ENCODE data around the gene ZNF236. TPM values are rescaled to one million over a fixed set of nuclear protein-coding genes. Genes with fewer than 3 reads are reported as not detected.
"Not testable (repeated sequence)": the region's sequence is repeated elsewhere in the genome, so short reads cannot be mapped to it uniquely, and the experiment has no call there.

The ZNF236 gene
- total RNA-seq, 2 experiments from 2014 or later: 14.4 to 15.6 TPM

- Mint-ChIP-seq H3K4me1 (ENCODE audit: low read depth) (peaks cover 11% of the 10 kb centered on the region), H3K36me3 (no peaks in the 10 kb centered on the region), H3K27me3 (peaks cover 7% of the 10 kb centered on the region), H3K27ac (no peak overlapping the region), H3K9me3 (no peaks in the 10 kb centered on the region), H3K4me3 (no peak overlapping the region)
- intact Hi-C loops (cut with micrococcal nuclease): loop anchor here (1.0 to 10.0 kb wide), 7 partner anchors 17 to 898 kb away; partner anchors contain the start of gene ZNF516
- CTCF ChIA-PET: interaction anchor here (0.7 to 4.4 kb wide), 35 partner anchors 9 to 847 kb away, joined by 3 to 119 read pairs (median 6); no protein-coding TSS in a partner anchor
- peak; percentile 85 for DNase-seq
- POLR2A ChIA-PET: interaction anchor here (1.2 kb wide), 1 partner anchor 17 kb away, joined by 4 read pairs; no protein-coding TSS in a partner anchor
Observed at GRCh38 chr18:76803814-76804213, 18.5 kb upstream of the ZNF236 start.

DNA sequence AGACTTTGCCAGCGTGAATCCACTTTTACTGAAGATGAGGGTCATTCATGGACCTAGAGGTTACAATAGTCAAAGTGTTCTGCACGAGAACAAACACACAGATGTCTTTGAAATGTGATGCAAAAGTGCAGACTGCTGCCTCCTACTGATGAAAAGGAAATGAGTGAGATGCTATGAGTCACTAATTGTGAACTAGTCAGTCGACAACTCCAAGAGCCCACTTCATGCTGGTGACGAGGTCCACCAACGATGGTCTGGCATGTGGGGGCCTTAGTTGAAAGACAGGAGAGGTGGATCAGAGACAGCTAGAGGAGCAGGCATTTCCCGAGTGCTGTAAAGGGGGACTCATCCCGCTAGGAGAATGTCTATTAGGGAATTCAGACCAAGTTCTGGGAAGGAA lies 17.1 kb upstream of the ZNF236 start:
- H3K27me3 Mint-ChIP-seq: peaks cover 5% of the 10 kb centered on the region
- H3K4me1 Mint-ChIP-seq (ENCODE audit: low read depth): peaks cover 11% of the 10 kb centered on the region
- H3K4me3 Mint-ChIP-seq: no peak overlapping the region
- no peak for DNase-seq
- CTCF ChIA-PET: interaction anchor here (1.2 kb wide), 1 partner anchor 19 kb away, joined by 3 read pairs; no protein-coding TSS in a partner anchor
- no peaks in the 10 kb centered on the region for H3K9me3 Mint-ChIP-seq
- intact Hi-C loops (cut with micrococcal nuclease): loop anchor here (10.0 kb wide), 1 partner anchor 310 kb away; the partner anchor contains the start of gene ZNF516
- peaks cover 2% of the 10 kb centered on the region for H3K36me3 Mint-ChIP-seq
- POLR2A ChIA-PET: no interaction called here
- H3K27ac Mint-ChIP-seq: no peak overlapping the region

- H3K27me3 Mint-ChIP-seq: peaks cover 5% of the 10 kb centered on the region
- ChIA-PET CTCF (interaction anchor here (1.0 to 1.3 kb wide), 2 partner anchors 13 to 177 kb away, joined by 3 to 4 read pairs; no protein-coding TSS in a partner anchor), POLR2A (no interaction called here)
- peaks cover 11% of the 10 kb centered on the region for H3K4me1 Mint-ChIP-seq (ENCODE audit: low read depth)
- H3K9me3 Mint-ChIP-seq: no peaks in the 10 kb centered on the region
- no peak for DNase-seq
- no peak overlapping the region for H3K4me3 Mint-ChIP-seq
- intact Hi-C loops (cut with micrococcal nuclease): loop anchor here (10.0 kb wide), 1 partner anchor 312 kb away; the partner anchor contains the start of gene ZNF516
- H3K27ac Mint-ChIP-seq: no peak overlapping the region
- peaks cover 2% of the 10 kb centered on the region for H3K36me3 Mint-ChIP-seq
Observed at GRCh38 chr18:76806301-76806700, 16.1 kb upstream of the ZNF236 start.

DNA sequence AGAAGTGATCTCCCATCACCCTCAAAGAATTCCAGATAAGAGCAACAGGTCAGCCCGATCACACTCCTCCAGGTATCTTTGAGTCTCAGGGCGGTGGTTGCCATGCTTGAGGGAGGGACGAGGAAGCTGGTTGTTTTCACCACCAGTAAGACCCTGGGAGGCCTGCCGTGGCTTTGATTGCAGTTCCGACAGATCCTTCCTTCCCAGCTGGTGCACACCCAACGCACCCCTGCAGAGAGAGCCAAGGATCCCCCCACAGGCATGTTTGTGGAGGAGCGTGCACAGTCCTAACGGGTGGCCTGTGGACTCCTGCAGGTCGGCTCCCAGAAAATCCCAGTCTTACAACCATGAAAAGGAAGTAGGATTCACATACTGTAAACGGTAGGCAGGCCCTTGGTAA lies 13.8 kb upstream of the ZNF236 start:
- intact Hi-C loops (cut with micrococcal nuclease): loop anchor here (10.0 kb wide), 1 partner anchor 314 kb away; the partner anchor contains the start of gene ZNF516
- no peak for DNase-seq
- Mint-ChIP-seq H3K36me3 (peaks cover 2% of the 10 kb centered on the region), H3K27me3 (no peaks in the 10 kb centered on the region), H3K4me1 (ENCODE audit: low read depth) (peaks cover 7% of the 10 kb centered on the region), H3K9me3 (no peaks in the 10 kb centered on the region), H3K27ac (no peak overlapping the region), H3K4me3 (no peak overlapping the region)
- CTCF ChIA-PET: interaction anchor here (0.7 to 1.6 kb wide), 2 partner anchors 12 to 402 kb away, joined by 3 to 5 read pairs; no protein-coding TSS in a partner anchor
- POLR2A ChIA-PET: no interaction called here

DNA sequence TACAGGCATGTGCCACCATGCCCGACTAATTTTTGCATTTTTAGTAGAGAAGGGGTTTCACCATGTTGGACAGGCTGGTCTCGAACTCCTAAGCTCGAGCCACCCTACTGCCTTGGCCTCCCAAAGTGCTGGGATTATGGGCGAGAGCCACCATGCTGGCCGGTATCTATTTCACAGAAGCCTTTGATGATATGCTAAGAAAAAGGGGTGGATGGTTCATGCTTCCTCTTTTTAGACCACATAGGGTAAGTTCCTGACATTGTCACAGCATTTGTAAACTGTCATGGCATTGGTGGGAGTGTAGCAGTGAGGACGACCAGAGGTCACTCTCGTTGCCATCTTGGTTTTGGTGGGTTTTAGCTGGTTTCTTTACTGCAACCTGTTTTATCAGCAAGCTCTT lies 10.8 kb upstream of the ZNF236 start:
- CTCF ChIA-PET: interaction anchor here (1.1 to 4.0 kb wide), 2 partner anchors 9 to 10 kb away, joined by 4 to 29 read pairs; no protein-coding TSS in a partner anchor
- H3K9me3 Mint-ChIP-seq; H3K4me1 Mint-ChIP-seq (ENCODE audit: low read depth); DNase-seq; H3K27ac Mint-ChIP-seq; intact Hi-C loops (cut with micrococcal nuclease); H3K27me3 Mint-ChIP-seq; H3K4me3 Mint-ChIP-seq: not testable (repeated sequence)
- peaks cover 11% of the 10 kb centered on the region for H3K36me3 Mint-ChIP-seq
- POLR2A ChIA-PET: interaction anchor here (1.0 kb wide), 1 partner anchor 10 kb away, joined by 3 read pairs; no protein-coding TSS in a partner anchor

DNA sequence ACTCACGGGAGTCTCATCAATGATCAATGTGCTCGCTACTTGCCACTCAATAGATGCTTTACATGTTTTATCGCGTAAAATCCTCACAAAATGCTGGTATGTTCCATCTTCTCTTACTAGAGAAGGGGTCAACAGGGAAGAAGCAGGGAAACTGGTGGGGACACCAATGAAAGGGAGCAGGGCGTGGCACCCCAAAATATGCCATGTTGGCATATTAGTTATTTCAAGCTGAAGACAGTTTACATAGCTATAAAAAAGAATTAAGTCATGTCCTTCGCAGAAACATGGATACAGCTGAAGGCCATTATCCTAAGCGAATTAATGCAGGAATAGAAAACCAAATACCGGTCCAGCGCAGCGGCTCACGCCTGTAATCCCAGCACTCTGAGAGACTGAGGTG lies 8.1 kb upstream of the ZNF236 start:
- H3K4me1 Mint-ChIP-seq (ENCODE audit: low read depth): peaks cover 12% of the 10 kb centered on the region
- intact Hi-C loops (cut with micrococcal nuclease): no loop called here
- no peaks in the 10 kb centered on the region for H3K9me3 Mint-ChIP-seq
- H3K27ac Mint-ChIP-seq: no peak overlapping the region
- peaks cover 14% of the 10 kb centered on the region for H3K36me3 Mint-ChIP-seq
- H3K27me3 Mint-ChIP-seq: no peaks in the 10 kb centered on the region
- ChIA-PET POLR2A (no interaction called here), CTCF (interaction anchor here (4.0 kb wide), 1 partner anchor 12 kb away, joined by 29 read pairs; no protein-coding TSS in a partner anchor)
- no peak overlapping the region for H3K4me3 Mint-ChIP-seq
- no peak for DNase-seq

DNA sequence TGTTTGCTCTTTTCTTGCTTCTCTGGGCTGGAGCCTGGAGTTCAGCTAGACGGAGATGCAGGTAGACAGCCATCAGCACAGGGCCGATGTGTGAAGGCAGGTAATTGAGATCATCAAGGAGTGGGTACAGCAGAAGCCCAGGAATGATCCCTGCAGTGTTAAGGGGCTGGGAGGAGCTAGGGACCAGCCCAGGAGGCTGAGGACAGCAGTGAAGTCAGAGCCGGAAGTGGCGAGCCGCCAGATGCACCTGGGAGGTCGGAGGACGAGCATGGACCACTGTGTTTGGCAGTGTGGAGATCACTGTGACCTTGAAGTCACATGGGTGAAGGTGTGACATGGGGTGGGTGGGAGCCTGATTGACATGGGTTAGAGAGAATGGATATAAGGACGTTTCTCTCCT lies 6.2 kb upstream of the ZNF236 start:
- intact Hi-C loops (cut with micrococcal nuclease): no loop called here
- DNase-seq: no peak
- H3K9me3 Mint-ChIP-seq: no peaks in the 10 kb centered on the region
- H3K27ac Mint-ChIP-seq: no peak overlapping the region
- H3K4me3 Mint-ChIP-seq: no peak overlapping the region
- H3K36me3 Mint-ChIP-seq: peaks cover 18% of the 10 kb centered on the region
- peaks cover 26% of the 10 kb centered on the region for H3K4me1 Mint-ChIP-seq (ENCODE audit: low read depth)
- POLR2A ChIA-PET: no interaction called here
- no peaks in the 10 kb centered on the region for H3K27me3 Mint-ChIP-seq
- CTCF ChIA-PET: interaction anchor here (1.4 kb wide), 1 partner anchor 14 kb away, joined by 3 read pairs; no protein-coding TSS in a partner anchor

DNA sequence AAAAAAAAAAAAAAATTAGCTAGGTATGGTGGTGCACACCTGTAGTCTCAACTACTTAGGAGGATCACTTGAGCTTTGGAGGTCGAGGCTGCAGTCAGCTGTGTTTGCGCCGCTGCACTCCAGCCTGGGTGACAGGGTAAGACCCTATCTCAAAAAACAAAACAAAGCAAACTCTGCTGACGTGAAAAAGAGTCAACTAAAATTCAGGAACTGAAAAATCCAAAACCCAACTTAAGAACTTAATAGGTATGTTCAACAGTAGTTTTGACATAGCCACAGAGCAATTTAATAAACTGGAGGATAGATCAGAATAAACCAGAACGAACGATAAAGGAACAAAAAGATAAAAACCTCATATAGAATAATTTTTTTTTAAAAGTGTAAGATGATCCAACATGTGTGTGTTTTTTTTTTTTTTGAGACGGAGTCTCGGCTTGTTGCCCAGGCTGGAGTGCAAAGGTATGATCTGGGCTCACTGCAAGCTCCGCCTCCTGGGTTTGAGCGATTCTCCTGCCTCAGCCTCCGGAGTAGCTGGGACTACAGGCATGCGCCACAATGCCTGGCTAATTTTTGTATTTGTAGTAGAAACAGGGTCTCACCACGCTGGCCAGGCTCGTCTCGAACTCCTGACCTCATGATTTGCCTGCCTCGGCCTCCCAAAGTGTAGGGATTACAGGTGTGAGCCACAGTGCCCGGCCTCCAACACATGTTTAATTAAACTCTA lies 4.3 kb upstream of the ZNF236 start:
- CTCF ChIA-PET: no interaction called here
- H3K4me1 Mint-ChIP-seq (ENCODE audit: low read depth): peaks cover 26% of the 10 kb centered on the region

DNA sequence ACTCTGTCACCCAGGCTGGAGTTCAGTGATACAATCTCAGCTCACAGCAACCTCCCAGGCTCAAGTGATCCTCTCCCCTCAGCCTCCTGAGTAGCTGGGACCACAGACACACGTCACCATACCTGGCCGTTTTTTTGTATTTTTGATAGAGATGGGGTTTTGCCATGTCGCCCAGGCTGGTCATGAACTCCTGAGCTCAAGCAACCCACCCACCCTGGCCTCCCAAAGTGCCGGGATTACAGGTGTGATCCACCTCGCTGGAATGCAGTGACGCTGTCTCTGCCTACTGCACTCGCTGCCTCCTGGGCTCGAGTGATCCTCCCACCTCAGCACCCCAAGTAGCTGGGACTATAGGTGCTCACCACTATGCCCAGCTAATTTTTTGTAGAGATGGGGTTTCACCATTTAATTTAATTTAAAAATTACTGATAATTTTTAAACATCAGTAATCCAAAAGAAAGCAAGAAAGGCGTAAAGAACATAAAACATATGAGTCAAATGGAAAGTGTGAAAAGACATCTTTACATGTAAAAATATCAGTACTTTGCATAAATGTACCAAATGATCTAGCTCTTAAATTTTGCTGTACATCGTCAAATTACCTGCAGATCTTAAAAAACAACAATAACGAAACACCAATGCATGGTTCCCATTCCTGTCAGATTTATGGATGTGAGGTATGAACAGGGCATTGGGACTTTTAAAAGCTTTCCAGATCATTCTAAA lies 2.8 kb upstream of the ZNF236 start:
- POLR2A ChIA-PET: interaction anchor here (0.6 kb wide), 1 partner anchor 164 kb away, joined by 3 read pairs; no protein-coding TSS in a partner anchor
- intact Hi-C loops (cut with micrococcal nuclease): loop anchor here (2.0 to 10.0 kb wide), 3 partner anchors 17 to 285 kb away; no protein-coding TSS in a partner anchor
- peaks cover 38% of the 10 kb centered on the region for H3K4me1 Mint-ChIP-seq (ENCODE audit: low read depth)

More for the DNA sequence above, 4.3 kb upstream of the ZNF236 start:
- intact Hi-C loops (cut with micrococcal nuclease): no loop called here
- H3K36me3 Mint-ChIP-seq: peaks cover 18% of the 10 kb centered on the region
- no peak for DNase-seq
- H3K27me3 Mint-ChIP-seq: no peaks in the 10 kb centered on the region
- no peaks in the 10 kb centered on the region for H3K9me3 Mint-ChIP-seq
- POLR2A ChIA-PET: no interaction called here
- H3K27ac Mint-ChIP-seq: no peak overlapping the region
- H3K4me3 Mint-ChIP-seq: no peak overlapping the region

GRCh38 chr18:76821356-76821874 lies 942 bp upstream of the ZNF236 start:
- POLR2A ChIA-PET: interaction anchor here (0.8 to 1.2 kb wide), 4 partner anchors 9 to 23 kb away, joined by 3 to 4 read pairs (median 4); no protein-coding TSS in a partner anchor
- Mint-ChIP-seq H3K9me3 (no peaks in the 10 kb centered on the region), H3K27ac (peak overlapping the region; percentile 87), H3K36me3 (peaks cover 11% of the 10 kb centered on the region), H3K27me3 (no peaks in the 10 kb centered on the region), H3K4me1 (ENCODE audit: low read depth) (peaks cover 46% of the 10 kb centered on the region), H3K4me3 (peak overlapping the region; percentile 89)
- CTCF ChIA-PET: interaction anchor here (0.7 to 3.3 kb wide), 3 partner anchors 9 to 19 kb away, joined by 3 to 53 read pairs (median 4); no protein-coding TSS in a partner anchor
- intact Hi-C loops (cut with micrococcal nuclease): loop anchor here (2.0 to 10.0 kb wide), 3 partner anchors 19 to 283 kb away; no protein-coding TSS in a partner anchor
- DNase-seq: no peak

More for the DNA sequence above, 2.8 kb upstream of the ZNF236 start:
- CTCF ChIA-PET: interaction anchor here (0.8 to 3.3 kb wide), 4 partner anchors 13 to 163 kb away, joined by 3 to 53 read pairs (median 4); no protein-coding TSS in a partner anchor
- Mint-ChIP-seq H3K27me3 (no peaks in the 10 kb centered on the region), H3K9me3 (no peaks in the 10 kb centered on the region), H3K27ac (no peak overlapping the region), H3K4me3 (peak overlapping the region; percentile 4), H3K36me3 (peaks cover 15% of the 10 kb centered on the region)
- no peak for DNase-seq

GRCh38 chr18:76821875-76822505 lies 367 bp upstream of the ZNF236 start:
- Mint-ChIP-seq H3K4me3 (peak overlapping the region; percentile 89), H3K4me1 (ENCODE audit: low read depth) (peaks cover 44% of the 10 kb centered on the region), H3K36me3 (peaks cover 8% of the 10 kb centered on the region), H3K27me3 (no peaks in the 10 kb centered on the region), H3K27ac (peak overlapping the region; percentile 87), H3K9me3 (no peaks in the 10 kb centered on the region)
- intact Hi-C loops (cut with micrococcal nuclease): loop anchor here (1.0 to 10.0 kb wide), 6 partner anchors 19 to 329 kb away; no protein-coding TSS in a partner anchor
- CTCF ChIA-PET: interaction anchor here (1.3 to 3.3 kb wide), 2 partner anchors 10 to 19 kb away, joined by 4 to 53 read pairs; no protein-coding TSS in a partner anchor
- peak; percentile 67 for DNase-seq
- POLR2A ChIA-PET: interaction anchor here (0.7 to 1.2 kb wide), 5 partner anchors 10 to 233 kb away, joined by 3 to 4 read pairs (median 3); no protein-coding TSS in a partner anchor
